Stimulated activated CD4-positive, alpha-beta T cell treated with anti-CD3 and anti-CD28 coated beads, Interleukin-1b, Interleukin-23, amount 100 ng/mL, for 48 hours (primary cell): ENCODE data around the gene SRXN1.
"Not testable (repeated sequence)": the region's sequence is repeated elsewhere in the genome, so short reads cannot be mapped to it uniquely, and the experiment has no call there.

Experiments
- DNase-seq: peaks from one replicate; pipeline ENCODE4 v3.0.0-alpha.2; 2020

The SRXN1 gene

GRCh38 chr20:653110-653589, at the start of gene SRXN1:
SRXN1 (minus strand) TSS chr20:653200; CDS start chr20:653185, 15 bp downstream.
- peak; percentile 82 for DNase-seq

GRCh38 chr20:701401-702129, 48.6 kb upstream of the SRXN1 start:
- DNase-seq, result no peak

GRCh38 chr20:699811-700338, 46.9 kb upstream of the SRXN1 start:
- no peak for DNase-seq

GRCh38 chr20:699342-699741, 46.3 kb upstream of the SRXN1 start:
- no peak for DNase-seq

GRCh38 chr20:698276-698675, 45.3 kb upstream of the SRXN1 start:
- DNase-seq, result no peak

GRCh38 chr20:697826-698225, 44.8 kb upstream of the SRXN1 start:
- DNase-seq, result no peak

GRCh38 chr20:695165-695866, 42.3 kb upstream of the SRXN1 start:
- no peak for DNase-seq

GRCh38 chr20:694496-694895, 41.5 kb upstream of the SRXN1 start:
- no peak for DNase-seq

GRCh38 chr20:693786-694185, 40.8 kb upstream of the SRXN1 start:
- DNase-seq, result not testable (repeated sequence)

GRCh38 chr20:692044-692443, 39.0 kb upstream of the SRXN1 start:
- no peak for DNase-seq

GRCh38 chr20:689947-690346, 36.9 kb upstream of the SRXN1 start:
- no peak for DNase-seq

GRCh38 chr20:689348-689747, 36.3 kb upstream of the SRXN1 start:
- DNase-seq, result no peak

- no peak for DNase-seq
These were observed 35.8 kb upstream of the SRXN1 start for GRCh38 chr20:688809-689212.

GRCh38 chr20:687468-688203, 34.6 kb upstream of the SRXN1 start:
- DNase-seq, result no peak

- DNase-seq, result no peak
These were observed 31.8 kb upstream of the SRXN1 start for GRCh38 chr20:684676-685319.

GRCh38 chr20:682123-682522, 29.1 kb upstream of the SRXN1 start:
- no peak for DNase-seq

GRCh38 chr20:680638-681187, 27.7 kb upstream of the SRXN1 start:
- DNase-seq, result no peak

GRCh38 chr20:677957-678356, 25.0 kb upstream of the SRXN1 start:
- no peak for DNase-seq

GRCh38 chr20:676967-677366, 24.0 kb upstream of the SRXN1 start:
- DNase-seq, result no peak

- no peak for DNase-seq
These were observed 23.4 kb upstream of the SRXN1 start for GRCh38 chr20:676315-676937.

GRCh38 chr20:675453-676314, 22.7 kb upstream of the SRXN1 start, which contains the start of gene SCRT2:
SCRT2 (minus strand) TSS chr20:675802; CDS start chr20:675601, 201 bp downstream.
- DNase-seq, result peak; percentile 48
